ENCODE results near the gene TRAF4. TPM values are rescaled to one million over a fixed set of nuclear protein-coding genes. Genes with fewer than 3 reads are reported as not detected.

The TRAF4 gene
- total RNA-seq, 1 donor from 2014 or later: 143 TPM

GRCh38 chr17:28702752-28703150, 41.1 kb upstream of the TRAF4 start:
- no peaks in the 10 kb centered on the region for H3K27me3 ChIP-seq (ENCODE audit: insufficient read depth, low read length)
- H3K27ac ChIP-seq (ENCODE audit: low read depth, low read length): no peak overlapping the region
- peaks cover 41% of the 10 kb centered on the region for H4K20me1 ChIP-seq (ENCODE audit: insufficient read depth, low read length)
- peaks cover 42% of the 10 kb centered on the region for H3K36me3 ChIP-seq (ENCODE audit: insufficient read depth, low read length)
- H2AFZ ChIP-seq (ENCODE audit: low read depth, low read length): no peak overlapping the region
- Mint-ChIP-seq H3K27ac (ENCODE audit: unreplicated experiment) (no peak overlapping the region), H3K4me3 (ENCODE audit: unreplicated experiment) (no peak overlapping the region), H3K36me3 (ENCODE audit: low read depth, unreplicated experiment) (peaks cover 31% of the 10 kb centered on the region), H3K4me1 (ENCODE audit: low read depth, unreplicated experiment) (no peaks in the 10 kb centered on the region), H3K9me3 (ENCODE audit: unreplicated experiment) (no peaks in the 10 kb centered on the region), H3K27me3 (ENCODE audit: low read depth, unreplicated experiment) (no peaks in the 10 kb centered on the region)
- no peak overlapping the region for H3K4me2 ChIP-seq (ENCODE audit: low read length)
- no peaks in the 10 kb centered on the region for H3K79me2 ChIP-seq (ENCODE audit: insufficient read depth, low read length)
- no peaks in the 10 kb centered on the region for H3K9me3 ChIP-seq (ENCODE audit: insufficient read depth, low read depth, low read length)
- no peak for FAIRE-seq
- TF ChIP-seq, protein P1, sequence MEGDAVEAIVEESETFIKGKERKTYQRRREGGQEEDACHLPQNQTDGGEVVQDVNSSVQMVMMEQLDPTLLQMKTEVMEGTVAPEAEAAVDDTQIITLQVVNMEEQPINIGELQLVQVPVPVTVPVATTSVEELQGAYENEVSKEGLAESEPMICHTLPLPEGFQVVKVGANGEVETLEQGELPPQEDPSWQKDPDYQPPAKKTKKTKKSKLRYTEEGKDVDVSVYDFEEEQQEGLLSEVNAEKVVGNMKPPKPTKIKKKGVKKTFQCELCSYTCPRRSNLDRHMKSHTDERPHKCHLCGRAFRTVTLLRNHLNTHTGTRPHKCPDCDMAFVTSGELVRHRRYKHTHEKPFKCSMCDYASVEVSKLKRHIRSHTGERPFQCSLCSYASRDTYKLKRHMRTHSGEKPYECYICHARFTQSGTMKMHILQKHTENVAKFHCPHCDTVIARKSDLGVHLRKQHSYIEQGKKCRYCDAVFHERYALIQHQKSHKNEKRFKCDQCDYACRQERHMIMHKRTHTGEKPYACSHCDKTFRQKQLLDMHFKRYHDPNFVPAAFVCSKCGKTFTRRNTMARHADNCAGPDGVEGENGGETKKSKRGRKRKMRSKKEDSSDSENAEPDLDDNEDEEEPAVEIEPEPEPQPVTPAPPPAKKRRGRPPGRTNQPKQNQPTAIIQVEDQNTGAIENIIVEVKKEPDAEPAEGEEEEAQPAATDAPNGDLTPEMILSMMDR (IDR thresholded peaks at IDR 0.05; ENCODE audit: insufficient read depth, low read depth, low read length): no peak
- TF ChIP-seq EZH2 (IDR thresholded peaks at IDR 0.05; ENCODE audit: insufficient read depth, low read length): no peak
- H3K4me1 ChIP-seq (ENCODE audit: insufficient read depth, low read length): no peaks in the 10 kb centered on the region
- H3K9ac ChIP-seq (ENCODE audit: low read length): no peak overlapping the region
- no peak for DNase-seq (ENCODE audit: low read depth)
- H3K4me3 ChIP-seq (ENCODE audit: insufficient read depth, low read depth, low read length): no peak overlapping the region

DNA sequence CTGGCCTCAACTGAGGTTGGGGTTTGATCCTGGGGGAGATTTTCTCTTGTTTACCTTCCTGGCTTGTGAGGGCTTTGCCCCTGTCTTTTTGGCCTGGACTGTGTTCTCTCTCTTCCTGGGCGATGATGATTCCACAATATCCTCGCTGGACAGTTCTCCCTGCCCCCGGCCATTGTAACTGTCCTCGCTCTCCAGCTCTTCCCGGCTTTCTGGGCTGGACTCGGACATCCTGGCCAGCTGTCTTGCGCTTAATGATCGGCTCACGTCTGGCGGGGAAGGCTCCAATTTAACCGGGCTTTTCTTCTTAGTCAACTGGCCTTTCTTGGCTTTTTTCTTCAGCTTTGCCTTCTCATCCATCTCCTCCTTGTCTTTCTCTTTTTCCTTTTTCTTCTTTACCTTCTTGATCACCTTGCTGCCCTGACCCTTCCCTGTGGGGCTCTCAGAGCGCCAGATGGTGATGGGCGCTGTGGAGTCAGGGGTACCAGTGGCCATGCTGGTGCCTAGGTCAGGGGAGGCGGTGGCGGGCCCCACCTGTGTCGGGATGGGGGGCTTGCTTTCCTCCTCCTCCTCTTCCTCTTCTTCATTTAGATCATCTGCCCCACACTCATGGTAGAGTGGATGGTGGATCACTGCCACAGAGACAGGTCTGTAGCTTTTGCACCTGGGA, 40.1 kb upstream of the TRAF4 start:
- no peak for DNase-seq (ENCODE audit: low read depth)
- no peak overlapping the region for H2AFZ ChIP-seq (ENCODE audit: low read depth, low read length)
- Mint-ChIP-seq H3K4me1 (ENCODE audit: low read depth, unreplicated experiment) (no peaks in the 10 kb centered on the region), H3K9me3 (ENCODE audit: unreplicated experiment) (no peaks in the 10 kb centered on the region), H3K27ac (ENCODE audit: unreplicated experiment) (no peak overlapping the region), H3K36me3 (ENCODE audit: low read depth, unreplicated experiment) (peaks cover 29% of the 10 kb centered on the region), H3K4me3 (ENCODE audit: unreplicated experiment) (no peak overlapping the region), H3K27me3 (ENCODE audit: low read depth, unreplicated experiment) (no peaks in the 10 kb centered on the region)
- no peak overlapping the region for H3K4me3 ChIP-seq (ENCODE audit: insufficient read depth, low read depth, low read length)
- H4K20me1 ChIP-seq (ENCODE audit: insufficient read depth, low read length): peaks cover 36% of the 10 kb centered on the region
- no peak overlapping the region for H3K9ac ChIP-seq (ENCODE audit: low read length)
- no peak overlapping the region for H3K27ac ChIP-seq (ENCODE audit: low read depth, low read length)
- peaks cover 34% of the 10 kb centered on the region for H3K36me3 ChIP-seq (ENCODE audit: insufficient read depth, low read length)
- H3K79me2 ChIP-seq (ENCODE audit: insufficient read depth, low read length): no peaks in the 10 kb centered on the region
- no peaks in the 10 kb centered on the region for H3K4me1 ChIP-seq (ENCODE audit: insufficient read depth, low read length)
- H3K9me3 ChIP-seq (ENCODE audit: insufficient read depth, low read depth, low read length): no peaks in the 10 kb centered on the region
- no peak for TF ChIP-seq EZH2 (IDR thresholded peaks at IDR 0.05; ENCODE audit: insufficient read depth, low read length)
- TF ChIP-seq, protein P1 (IDR thresholded peaks at IDR 0.05; ENCODE audit: insufficient read depth, low read depth, low read length): no peak
- FAIRE-seq: no peak
- no peaks in the 10 kb centered on the region for H3K27me3 ChIP-seq (ENCODE audit: insufficient read depth, low read length)
- H3K4me2 ChIP-seq (ENCODE audit: low read length): no peak overlapping the region

DNA sequence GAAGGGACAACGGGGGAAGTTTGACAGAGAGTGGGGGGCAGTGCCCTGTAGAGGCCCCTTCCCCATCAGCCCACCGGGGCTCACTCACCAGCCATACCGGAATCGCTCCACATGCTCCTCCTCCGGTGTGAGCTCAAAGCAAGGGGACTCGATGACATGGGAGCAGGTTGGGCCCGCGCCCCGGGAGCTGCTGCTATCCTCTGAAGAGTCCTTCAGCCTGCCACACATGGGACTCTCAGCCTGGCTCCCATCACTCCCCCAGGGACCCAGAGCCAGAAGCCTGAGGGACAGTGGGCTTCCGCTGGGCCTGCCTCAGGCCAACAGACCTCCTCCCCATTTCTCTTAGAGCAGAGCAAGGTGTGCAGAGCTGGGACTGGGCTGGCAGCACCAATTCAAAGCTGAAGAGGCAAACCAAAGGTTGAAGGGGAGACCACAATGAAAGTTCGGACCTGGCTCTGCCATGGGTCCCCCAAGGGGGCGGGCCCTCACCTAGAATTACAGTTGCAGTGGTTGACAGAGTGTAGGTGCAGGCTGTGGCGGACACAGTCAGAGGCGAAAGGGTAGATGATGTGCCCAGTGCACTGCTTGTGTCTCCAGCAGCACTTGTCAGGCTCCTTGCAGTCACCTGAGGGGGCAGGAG, 39.5 kb upstream of the TRAF4 start:
- TF ChIP-seq EZH2 (IDR thresholded peaks at IDR 0.05; ENCODE audit: insufficient read depth, low read length): no peak
- TF ChIP-seq, protein P1 (IDR thresholded peaks at IDR 0.05; ENCODE audit: insufficient read depth, low read depth, low read length): no peak
- Mint-ChIP-seq H3K4me3 (ENCODE audit: unreplicated experiment) (no peak overlapping the region), H3K4me1 (ENCODE audit: low read depth, unreplicated experiment) (no peaks in the 10 kb centered on the region), H3K9me3 (ENCODE audit: unreplicated experiment) (no peaks in the 10 kb centered on the region), H3K27ac (ENCODE audit: unreplicated experiment) (no peak overlapping the region), H3K36me3 (ENCODE audit: low read depth, unreplicated experiment) (peaks cover 28% of the 10 kb centered on the region), H3K27me3 (ENCODE audit: low read depth, unreplicated experiment) (no peaks in the 10 kb centered on the region)
- DNase-seq (ENCODE audit: low read depth): no peak
- H3K9me3 ChIP-seq (ENCODE audit: insufficient read depth, low read depth, low read length): no peaks in the 10 kb centered on the region
- no peaks in the 10 kb centered on the region for H3K4me1 ChIP-seq (ENCODE audit: insufficient read depth, low read length)
- H3K4me3 ChIP-seq (ENCODE audit: insufficient read depth, low read depth, low read length): no peak overlapping the region
- no peak overlapping the region for H3K9ac ChIP-seq (ENCODE audit: low read length)
- peaks cover 31% of the 10 kb centered on the region for H4K20me1 ChIP-seq (ENCODE audit: insufficient read depth, low read length)
- no peak for FAIRE-seq
- no peak overlapping the region for H3K4me2 ChIP-seq (ENCODE audit: low read length)
- H3K79me2 ChIP-seq (ENCODE audit: insufficient read depth, low read length): no peaks in the 10 kb centered on the region
- H3K27ac ChIP-seq (ENCODE audit: low read depth, low read length): no peak overlapping the region
- H3K27me3 ChIP-seq (ENCODE audit: insufficient read depth, low read length): no peaks in the 10 kb centered on the region
- H3K36me3 ChIP-seq (ENCODE audit: insufficient read depth, low read length): peaks cover 29% of the 10 kb centered on the region
- H2AFZ ChIP-seq (ENCODE audit: low read depth, low read length): no peak overlapping the region
